K562 (cell line): ENCODE data around the gene ADGRB3. TPM values are rescaled to one million over a fixed set of nuclear protein-coding genes. Genes with fewer than 3 reads are reported as not detected.

Experiments
- ATAC-seq: fragments of 200-7000 bp; cut with Tn5 transposase; 3 replicates; pipeline ENCODE4 v1.9.1; 2020; ENCODE audit warnings: moderate library complexity
- BruUV-seq: library from RNA; stranded (reverse); fragments of 400-500 nt; replicated peaks from 2 replicates; lab custom pipeline; 2021; lab: Mats Ljungman, UMichigan
- CTCF ChIA-PET: fragments of 300-600 bp; formaldehyde crosslinking; extraction: SDS; loops from one replicate; lab custom pipeline; 2021; ENCODE audit warnings: low intra/inter-chr PET ratio; lab: Yijun Ruan, JAX
- POLR2A ChIA-PET: fragments of 300-600, 350-650 bp; sonication (Branson Sonifier 250); formaldehyde crosslinking; extraction: SDS; loops from one replicate; lab custom pipeline; 2021; ENCODE audit warnings: antibody characterized with exemption, inconsistent platforms; lab: Yijun Ruan, JAX
- DNase-seq, 4 experiments: peaks; one replicate each; pipeline versions ENCODE4 v3.0.0 to v3.0.0-alpha.2; 2011 to 2018; ENCODE audit warnings: low spot score in 3 of 4, mixed read lengths in 3 of 4; ENCODE audit errors: extremely low read depth in 1 of 4
- FAIRE-seq: peaks from 2 replicates; lab custom pipeline; 2011; peaks lifted over from hg19 to GRCh38; lab: Jason Lieb, UNC
- H2AFZ ChIP-seq: 2 replicates; pipeline ENCODE4 v1.6.0; 2011; ENCODE audit warnings: low read depth, low read length, control low read depth, inconsistent platforms
- H3K27ac ChIP-seq: fragments of 200-600 bp; 3 replicates; pipeline ENCODE4 v1.8.0; 2011; ENCODE audit warnings: low read depth, mild to moderate bottlenecking, control low read depth, inconsistent platforms, low read length, moderate library complexity, mixed read lengths; ENCODE audit errors: extremely low read depth
- H3K27me3 ChIP-seq, 2 experiments: fragments of 300-600 bp in 1 of 2; 2 replicates in 1 of 2; 3 replicates in 1 of 2; pipeline versions ENCODE4 v1.6.0 to v1.8.0; 2011; ENCODE audit warnings: inconsistent platforms in 2 of 2, low read length in 2 of 2, mild to moderate bottlenecking in 1 of 2, mixed read lengths in 1 of 2, moderate library complexity in 1 of 2; ENCODE audit not compliant: control insufficient read depth in 2 of 2, insufficient read depth in 2 of 2
- H3K36me3 ChIP-seq: fragments of 300-600 bp; 3 replicates; pipeline ENCODE4 v1.8.0; 2011; ENCODE audit warnings: mild to moderate bottlenecking, low read length, inconsistent platforms; ENCODE audit not compliant: control insufficient read depth, insufficient read depth
- H3K4me1 ChIP-seq, 2 experiments: fragments of 200-600 bp in 1 of 2; replicated peaks in 1 of 2; 2 replicates in 1 of 2; 3 replicates in 1 of 2; pipeline versions ENCODE4 v1.5.1 to v1.8.0; 2011; ENCODE audit warnings: inconsistent platforms in 2 of 2, low read length in 2 of 2, mild to moderate bottlenecking in 1 of 2, mixed read lengths in 1 of 2, moderate library complexity in 1 of 2; ENCODE audit not compliant: control insufficient read depth in 2 of 2, insufficient read depth in 2 of 2
- H3K4me2 ChIP-seq: 2 replicates; pipeline ENCODE4 v1.6.1; 2011; ENCODE audit warnings: low read length, control low read depth, inconsistent platforms, mixed read lengths; ENCODE audit not compliant: insufficient read depth
- H3K4me3 ChIP-seq: fragments of 200-600 bp; sonication (generic), shearing (Covaris generic); 2 replicates; pipeline ENCODE4 v1.5.1; 2016; ENCODE audit warnings: control low read depth, inconsistent platforms
- H3K79me2 ChIP-seq: fragments of 200-600 bp; 3 replicates; pipeline ENCODE4 v1.8.0; 2011; ENCODE audit warnings: low read length, inconsistent platforms; ENCODE audit not compliant: control insufficient read depth, insufficient read depth
- H3K9ac ChIP-seq, 2 experiments: 2 replicates each; pipeline versions ENCODE4 v1.6.0 to v1.6.1; 2011; ENCODE audit warnings: low read depth in 2 of 2, low read length in 2 of 2, control low read depth in 1 of 2, inconsistent platforms in 1 of 2, mild to moderate bottlenecking in 1 of 2, mixed read lengths in 1 of 2; ENCODE audit not compliant: insufficient read depth in 1 of 2
- H3K9me1 ChIP-seq: one replicate; pipeline ENCODE4 v1.6.0; 2011; ENCODE audit warnings: inconsistent platforms, mild to moderate bottlenecking, low read length, moderate library complexity; ENCODE audit not compliant: control insufficient read depth, insufficient read depth
- H3K9me3 ChIP-seq: replicated peaks from 2 replicates; pipeline ENCODE4 v1.5.1; 2011; ENCODE audit warnings: low read depth, low read length, inconsistent platforms; ENCODE audit not compliant: control insufficient read depth, insufficient read depth
- H4K20me1 ChIP-seq: replicated peaks from 2 replicates; pipeline ENCODE4 v1.6.1; 2011; ENCODE audit warnings: low read length, inconsistent platforms, mixed read lengths; ENCODE audit not compliant: control insufficient read depth, insufficient read depth
- ATF7 ChIP-seq: fragments of 450-650 bp; IDR thresholded peaks from 2 replicates; pipeline ENCODE4 v1.7.1; 2014; ENCODE audit warnings: mild to moderate bottlenecking, moderate library complexity
- BACH1 ChIP-seq: fragments of 200-800 bp; sonication (Bioruptor generic); IDR thresholded peaks from 2 replicates; pipeline ENCODE4 v1.6.1; 2016; ENCODE audit warnings: missing genetic modification characterization, missing compliant biosample characterization
- BRD9 ChIP-seq: fragments of 450-650 bp; IDR thresholded peaks from 2 replicates; pipeline ENCODE4 v1.6.1; 2018; ENCODE audit warnings: low read depth; ENCODE audit not compliant: partially characterized antibody
- BRF1 ChIP-seq: IDR thresholded peaks from 3 replicates; pipeline ENCODE4 v1.6.1; 2011; ENCODE audit warnings: borderline replicate concordance, mild to moderate bottlenecking; ENCODE audit not compliant: insufficient read length; ENCODE audit errors: extremely low read depth
- HMG20A ChIP-seq: fragments of 450-650 bp; formaldehyde crosslinking; conservative IDR thresholded peaks from 2 replicates; pipeline ENCODE4 v1.4.0; 2020; ENCODE audit warnings: mild to moderate bottlenecking, mixed read lengths
- MYNN ChIP-seq, 2 experiments: sonication (generic); formaldehyde crosslinking in 1 of 2; IDR thresholded peaks; 2 replicates each; pipeline versions ENCODE4 v1.5.0 to v1.6.1; 2016 to 2020; ENCODE audit warnings: antibody characterized with exemption in 1 of 2, missing genetic modification reagents in 1 of 2
- SIRT6 ChIP-seq: IDR thresholded peaks from one replicate; pipeline ENCODE4 v1.6.1; 2012; ENCODE audit warnings: low read depth, mild to moderate bottlenecking, control low read depth, inconsistent platforms, low read length, moderate library complexity
- SMARCC2 ChIP-seq: fragments of 450-650 bp; IDR thresholded peaks from 2 replicates; pipeline ENCODE4 v1.6.1; 2017; ENCODE audit warnings: antibody characterized with exemption, moderate library complexity, mild to moderate bottlenecking, low read depth
- SRSF9 ChIP-seq: fragments of 200-400 bp; formaldehyde crosslinking; IDR thresholded peaks from 2 replicates; pipeline ENCODE4 v1.6.1; 2017; ENCODE audit warnings: low read depth, low read length, borderline replicate concordance
- SUPT5H ChIP-seq: fragments of 450-650 bp; IDR thresholded peaks from 2 replicates; pipeline ENCODE4 v1.6.1; 2016
- WHSC1 ChIP-seq: IDR thresholded peaks from one replicate; pipeline ENCODE4 v1.6.1; 2012; ENCODE audit warnings: low read length, control low read depth, inconsistent platforms
- ZNF324 ChIP-seq: fragments of 250-450 bp; sonication (Bioruptor Pico); IDR thresholded peaks from 2 replicates; pipeline ENCODE4 v1.4.0; 2020; ENCODE audit warnings: mild to moderate bottlenecking
- ZNF584 ChIP-seq: fragments of 200-800 bp; sonication (Bioruptor generic); IDR thresholded peaks from 2 replicates; pipeline ENCODE4 v1.6.1; 2016; ENCODE audit warnings: low read depth, mild to moderate bottlenecking, missing genetic modification characterization, missing compliant biosample characterization
- WGBS: fragments of 100-300 bp; shearing (Covaris generic); methylation state at CpG from one replicate; pipeline ENCODE4 v1.1.6; 2016; ENCODE audit warnings: low coverage, mixed read lengths; ENCODE audit not compliant: insufficient coverage; ENCODE audit errors: missing lambda C conversion rate; 5-methylcytosine and 5-hydroxymethylcytosine counted together
- in situ Hi-C: fragments of 300-500 bp; cut with MboI; formaldehyde crosslinking; loops from 4 replicates; pipeline ENCODE4 v1.15.0; 2018; ENCODE audit warnings: inconsistent platforms, mixed read lengths
- intact Hi-C: fragments of 100-400 bp; cut with micrococcal nuclease; formaldehyde crosslinking; loops from 2 replicates; pipeline ENCODE4 v1.14.2; 2022
- polyA plus RNA-seq, 8 experiments: library from polyadenylated mRNA; depleted of rRNA in 4 of 8; stranded (reverse) in 5 of 8; unstranded in 3 of 8; fragments of >200 nt; fragmentation: Nextera tagmentation in 2 of 8; fragmentation: Illumina TruSeq in 1 of 8; extraction: Ambion mirVana in 2 of 8; extraction: Trizol in 1 of 8; gene quantifications; 2 replicates each; pipeline versions ENCODE4 v1.2.1 to v1.2.3, GENCODE V29; 2011 to 2014; ENCODE audit warnings: inconsistent platforms in 1 of 8, missing spikeins in 1 of 8
- total RNA-seq, 7 experiments: library from RNA; depleted of rRNA in 6 of 7; stranded (reverse); fragments of >200 nt in 6 of 7; fragmentation: Illumina TruSeq in 2 of 7; extraction: Trizol in 2 of 7; gene quantifications; 2 replicates each; pipeline versions ENCODE4 v1.2.1 to v1.2.3, GENCODE V29; 2011 to 2021; ENCODE audit warnings: low replicate concordance in 1 of 7
- TF ChIP-seq, protein P1 (sequence below), 2 experiments: IDR thresholded peaks; 2 replicates each; pipeline ENCODE4 v1.6.1; 2011; ENCODE audit warnings: borderline replicate concordance in 1 of 2, control low read depth in 1 of 2, low read depth in 1 of 2, low read length in 1 of 2, mild to moderate bottlenecking in 1 of 2, mixed read lengths in 1 of 2, moderate library complexity in 1 of 2; ENCODE audit not compliant: insufficient read depth in 1 of 2, insufficient read length in 1 of 2, poor library complexity in 1 of 2, severe bottlenecking in 1 of 2; ENCODE audit errors: extremely low read depth in 1 of 2
- TF ChIP-seq, protein P2 (sequence below): sonication (generic); formaldehyde crosslinking; IDR thresholded peaks from 2 replicates; pipeline ENCODE4 v1.8.0; 2022; ENCODE audit warnings: mild to moderate bottlenecking, missing genetic modification reagents

ADGRB3 gene
- total and polyA plus RNA-seq, 9 of the 15 experiments (the other 6 are each of a cell fraction or from before 2014, with no cell fraction given), result 0.90 to 7.8 (median 2.4) TPM

DNA sequence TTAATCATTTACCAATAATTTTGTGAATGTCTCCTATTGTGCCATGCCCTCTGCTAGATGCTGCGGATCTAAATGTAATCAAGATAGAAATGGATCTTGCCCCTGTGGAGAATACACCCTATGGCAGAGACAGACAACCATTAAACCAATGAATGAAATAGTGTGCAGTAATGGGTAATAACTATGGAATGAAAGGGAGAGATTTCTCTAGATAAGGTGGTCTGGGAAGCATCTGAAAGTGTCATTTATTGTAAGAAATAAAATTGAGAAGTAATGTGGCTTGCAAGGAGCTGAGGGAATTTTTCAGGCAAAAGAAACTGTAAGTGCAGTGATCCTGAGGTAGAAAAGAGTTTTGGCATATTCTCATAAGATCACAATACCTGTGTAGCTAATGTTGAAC is 731.7 kb downstream of the ADGRB3 start (continued):
- TF ChIP-seq, protein P1, sequence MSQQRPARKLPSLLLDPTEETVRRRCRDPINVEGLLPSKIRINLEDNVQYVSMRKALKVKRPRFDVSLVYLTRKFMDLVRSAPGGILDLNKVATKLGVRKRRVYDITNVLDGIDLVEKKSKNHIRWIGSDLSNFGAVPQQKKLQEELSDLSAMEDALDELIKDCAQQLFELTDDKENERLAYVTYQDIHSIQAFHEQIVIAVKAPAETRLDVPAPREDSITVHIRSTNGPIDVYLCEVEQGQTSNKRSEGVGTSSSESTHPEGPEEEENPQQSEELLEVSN (IDR thresholded peaks at IDR 0.05; ENCODE audit: borderline replicate concordance in 1 of 2, extremely low read depth in 1 of 2, insufficient read depth in 1 of 2, insufficient read length in 1 of 2, low read depth in 1 of 2, low read length in 1 of 2, poor library complexity in 1 of 2, severe bottlenecking in 1 of 2), result no peak
- TF ChIP-seq SMARCC2 (no peak), ZNF324 (no peak), WHSC1 (no peak)
- TF ChIP-seq, all 486 proteins: peak for 0

DNA sequence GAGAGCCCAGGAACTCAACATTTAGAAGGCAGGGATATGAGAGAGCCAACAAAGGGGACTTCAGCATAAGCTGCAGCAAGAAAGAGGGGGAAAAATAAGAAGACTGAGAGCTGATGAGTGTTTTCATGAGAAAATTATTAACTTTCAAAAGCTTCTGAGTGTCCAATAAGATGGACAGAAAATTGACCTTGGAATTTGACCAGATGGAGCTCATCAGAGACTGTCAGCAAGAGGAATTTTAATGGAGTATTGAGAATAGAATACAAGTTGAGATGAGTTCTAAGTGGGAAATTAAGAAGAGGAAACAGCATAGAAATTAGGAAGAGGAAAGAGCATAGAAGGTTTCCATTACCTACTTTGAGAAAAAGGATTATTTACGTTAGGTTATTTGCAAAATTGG is 733.5 kb downstream of the ADGRB3 start:
- Histone ChIP-seq H3K79me2 (no peaks in the 10 kb centered on the region), H3K4me3 (no peak overlapping the region), H3K36me3 (no peaks in the 10 kb centered on the region), H3K9ac (no peak overlapping the region), H2AFZ (no peak overlapping the region), H3K4me1 (no peaks in the 10 kb centered on the region), H3K9me3 (no peaks in the 10 kb centered on the region), H3K27me3 (no peaks in the 10 kb centered on the region), H3K4me2 (no peak overlapping the region), H3K9me1 (no peaks in the 10 kb centered on the region), H4K20me1 (no peaks in the 10 kb centered on the region), H3K27ac (no peak overlapping the region)
- DNase-seq (no peak), FAIRE-seq (no peak), ATAC-seq (no peak)
- BruUV-seq, result no TSS peak
- WGBS, result 0% methylated on average over 1 of the region's 1 CpG
- in situ Hi-C loops (no loop called here), intact Hi-C loops (no loop called here)
- TF ChIP-seq SUPT5H, result no peak
- no peak for TF ChIP-seq SIRT6
- no peak for TF ChIP-seq ZNF584 (CRISPR knock-in tag)
- no peak for TF ChIP-seq BRD9
- TF ChIP-seq BRF1, result no peak
- TF ChIP-seq, protein P2, sequence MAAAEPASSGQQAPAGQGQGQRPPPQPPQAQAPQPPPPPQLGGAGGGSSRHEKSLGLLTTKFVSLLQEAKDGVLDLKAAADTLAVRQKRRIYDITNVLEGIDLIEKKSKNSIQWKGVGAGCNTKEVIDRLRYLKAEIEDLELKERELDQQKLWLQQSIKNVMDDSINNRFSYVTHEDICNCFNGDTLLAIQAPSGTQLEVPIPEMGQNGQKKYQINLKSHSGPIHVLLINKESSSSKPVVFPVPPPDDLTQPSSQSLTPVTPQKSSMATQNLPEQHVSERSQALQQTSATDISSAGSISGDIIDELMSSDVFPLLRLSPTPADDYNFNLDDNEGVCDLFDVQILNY, result no peak
- no peak for TF ChIP-seq HMG20A (CRISPR knock-in tag)
- TF ChIP-seq SRSF9, result no peak
- no peak for TF ChIP-seq BACH1 (tag)
- no peak for TF ChIP-seq MYNN (IDR thresholded peaks at IDR 0.05)
- no peak for TF ChIP-seq MYNN (CRISPR knock-in tag; IDR thresholded peaks at IDR 0.05)
- no peak for TF ChIP-seq ATF7
- ChIA-PET CTCF (no interaction called here), POLR2A (no interaction called here)
